Psoas muscle (tissue), 8 donors: ENCODE measurements around the gene SUPT5H. TPM values are rescaled to one million over a fixed set of nuclear protein-coding genes. Genes with fewer than 3 reads are reported as not detected.

Source experiments
- ATAC-seq, 4 donors: fragments of 200-7000 bp; cut with Tn5 transposase; one replicate each; pipeline ENCODE4 v1.9.1; 2020; ENCODE audit warnings: moderate library complexity in 3 of 4, mild to moderate bottlenecking in 2 of 4
- DNase-seq, 2 donors: peaks; one replicate each; pipeline ENCODE4 v3.0.0-alpha.2; 2020
- H3K27ac ChIP-seq: fragments of 200-600 bp; one replicate; pipeline ENCODE4 v1.8.0; 2022
- H3K27me3 ChIP-seq, 3 donors: fragments of 200-600 bp in 1 of 3; one replicate each; pipeline versions ENCODE4 v1.6.1 to v1.8.0; 2013 to 2022; ENCODE audit warnings: low read length in 2 of 3, mild to moderate bottlenecking in 2 of 3, moderate library complexity in 1 of 3; ENCODE audit not compliant: insufficient read depth in 3 of 3
- H3K36me3 ChIP-seq, 2 donors: fragments of 200-600 bp in 1 of 2; one replicate each; pipeline versions ENCODE4 v1.6.1 to v1.8.0; 2013 to 2022; ENCODE audit warnings: low read depth in 1 of 2, mild to moderate bottlenecking in 1 of 2, moderate library complexity in 1 of 2; ENCODE audit not compliant: insufficient read depth in 1 of 2
- H3K4me1 ChIP-seq: fragments of 200-600 bp; one replicate; pipeline ENCODE4 v1.8.0; 2022
- H3K4me3 ChIP-seq: fragments of 200-600 bp; one replicate; pipeline ENCODE4 v1.8.0; 2022; ENCODE audit warnings: mild to moderate bottlenecking
- H3K9me3 ChIP-seq: fragments of 200-600 bp; one replicate; pipeline ENCODE4 v1.8.0; 2022
- CTCF ChIP-seq: fragments of 200-600 bp; IDR thresholded peaks from one replicate; pipeline ENCODE4 v1.8.0; 2022; ENCODE audit warnings: antibody characterized with exemption
- WGBS, 3 donors: extraction: QIAGEN DNeasy Blood & Tissue Kit; methylation state at CpG; one replicate each; pipeline versions ENCODE4 v1.1.6 to v1.1.7; 2013; 5-methylcytosine and 5-hydroxymethylcytosine counted together
- intact Hi-C, 2 donors: fragments of 100-400 bp; cut with DNase I; formaldehyde crosslinking; loops; one replicate each; pipeline versions ENCODE4 v1.11.0 to v1.14.2; 2022
- polyA plus RNA-seq, 3 donors: library from polyadenylated mRNA; stranded (reverse); fragments of 200-250 nt; gene quantifications; one replicate each; pipeline ENCODE4 v1.2.3, GENCODE V29; 2013
- total RNA-seq, 4 donors: library from RNA; stranded (reverse); fragmentation: NEBNext Ultra II Directional in 2 of 4; extraction: Animal tissue kit (Norgen Biotek cat#: 25700) in 2 of 4; gene quantifications; one replicate each; pipeline versions ENCODE4 v1.2.1 to v1.2.4, GENCODE V29; 2021 to 2023
- donor health status: healthy with polysubstance abuse.
- donor health status: DM: no; HTN: no; CAD: no; lungs with moderate emphysema.
- donor health status: Bipolar disorder and iron deficiency.
- donor health status: healthy.
- donor health status: DM: yes; HTN: yes; CAD: no.
- donor health status: DM: no; HTN: no; CAD: no.
- donor health status: DM: no; HTN: no; CAD: no.
- donor health status: DM: yes; HTN: yes; CAD: no.

The SUPT5H gene
- total and polyA plus RNA-seq, 7 donors: 60.7 to 97.1 (median 82.7) TPM

DNA sequence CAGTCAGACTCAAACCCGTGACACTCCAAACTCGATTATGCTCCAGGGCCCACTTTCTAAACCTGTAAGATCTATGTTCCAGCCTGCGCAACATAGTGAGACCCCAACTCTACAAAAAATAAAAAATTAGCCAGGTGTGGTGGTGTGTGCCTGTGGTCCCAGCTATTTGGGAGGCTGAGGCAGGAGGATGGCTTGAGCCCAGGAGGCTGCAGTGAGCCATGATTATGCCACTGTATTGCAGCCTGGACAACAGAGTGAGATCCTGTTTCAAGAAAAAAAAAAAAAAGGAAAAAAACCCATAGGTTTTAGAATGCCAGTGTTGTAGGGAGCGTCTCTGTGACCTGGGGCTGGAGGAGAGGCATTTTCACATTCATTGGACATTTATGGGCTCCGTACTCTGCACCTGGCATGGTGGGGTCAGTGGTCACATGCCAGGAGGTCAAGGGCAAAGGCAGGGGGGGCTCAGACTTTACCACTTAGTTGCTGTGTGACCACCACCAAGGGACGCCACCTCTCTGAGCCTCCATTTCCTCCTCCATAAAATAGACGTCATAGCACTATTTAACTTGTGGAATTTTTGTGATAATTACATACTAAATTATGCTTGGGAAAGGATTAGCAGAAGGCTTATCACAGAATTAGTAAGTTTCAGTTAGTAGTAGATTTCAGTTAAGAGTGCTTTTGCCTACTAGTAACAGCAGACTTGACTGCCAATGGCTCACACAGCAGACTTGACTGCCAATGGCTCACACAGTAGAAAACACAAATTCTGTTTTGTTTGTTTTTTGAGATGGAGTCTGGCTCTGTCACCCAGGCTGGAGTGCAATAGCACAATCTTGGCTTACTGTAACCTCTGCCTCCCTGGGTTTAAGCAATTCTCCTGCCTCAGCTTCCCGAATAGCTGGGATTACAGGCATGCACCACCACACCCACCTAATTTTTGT, 75.4 kb downstream of the SUPT5H start:
- Histone ChIP-seq H3K4me3 (no peak overlapping the region), H3K4me1 (no peaks in the 10 kb centered on the region), H3K9me3 (no peaks in the 10 kb centered on the region), H3K27ac (no peak overlapping the region), H3K27me3 (peaks cover 0 to 24% (median 11%) of the 10 kb centered on the region in 3 donors), H3K36me3 (no peaks in the 10 kb centered on the region)
- 80 to 88% (median 82%) methylated on average over 8 of the region's 8 CpGs for WGBS, 3 donors
- no peak for TF ChIP-seq CTCF
- intact Hi-C loops: no loop called here
- ATAC-seq: no peak
- no peak for DNase-seq

DNA sequence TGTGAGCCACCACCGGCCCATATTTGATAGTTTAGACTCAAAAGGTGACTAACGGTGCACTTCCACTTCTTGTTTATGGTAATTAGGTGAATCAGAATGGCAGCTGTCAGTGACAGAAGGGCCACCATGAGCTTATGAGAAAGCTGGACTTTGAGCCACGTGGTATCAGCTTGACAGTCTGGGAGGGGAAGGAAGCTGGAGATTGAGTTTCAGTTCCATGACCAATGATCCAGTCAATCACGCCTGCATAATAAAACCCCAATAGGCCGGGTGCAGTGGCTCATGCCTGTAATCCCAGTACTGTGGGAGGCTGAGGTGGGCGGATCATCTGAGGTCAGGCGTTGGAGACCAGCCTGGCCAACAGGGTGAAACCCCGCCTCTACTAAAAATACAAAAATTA, 79.1 kb downstream of the SUPT5H start:
- Histone ChIP-seq H3K27ac (no peak overlapping the region), H3K27me3 (no peaks in the 10 kb centered on the region), H3K4me3 (no peak overlapping the region), H3K4me1 (no peaks in the 10 kb centered on the region), H3K36me3 (no peaks in the 10 kb centered on the region), H3K9me3 (no peaks in the 10 kb centered on the region)
- no peak for DNase-seq
- WGBS, 3 donors: 64 to 70% (median 69%) methylated on average over 8 of the region's 8 CpGs
- intact Hi-C loops: no loop called here
- TF ChIP-seq CTCF: no peak
- no peak for ATAC-seq

GRCh38 chr19:39525205-39525604, 79.8 kb downstream of the SUPT5H start:
- intact Hi-C loops: no loop called here
- WGBS, 3 donors: 97 to 99% (median 97%) methylated on average over 3 of the region's 3 CpGs
- no peak for DNase-seq

More at GRCh38 chr19:39525205-39525604, 79.8 kb downstream of the SUPT5H start:
- no peak for TF ChIP-seq CTCF
- Histone ChIP-seq H3K9me3 (no peaks in the 10 kb centered on the region), H3K4me3 (no peak overlapping the region), H3K27me3 (no peaks in the 10 kb centered on the region), H3K36me3 (no peaks in the 10 kb centered on the region), H3K4me1 (no peaks in the 10 kb centered on the region), H3K27ac (no peak overlapping the region)
- ATAC-seq: no peak

Other genes starting within 250 kb of the SUPT5H start
- under 1 TPM in 1 of 4 donors, not detected in 3; 0.13 TPM for gene NCCRP1, start 248.6 kb upstream of the SUPT5H start, total RNA-seq
- under 1 TPM in 1 of 3 donors, not detected in 2; 0.13 TPM for gene NCCRP1, start 248.6 kb upstream of the SUPT5H start, polyA plus RNA-seq
- gene SYCN, start 241.3 kb upstream of the SUPT5H start, total RNA-seq: 1 to 10 TPM in 1 of 4 donors, not detected in 3; 1.3 TPM
- gene SYCN, start 241.3 kb upstream of the SUPT5H start, polyA plus RNA-seq: not detected
- not detected for gene IFNL3, start 200.6 kb upstream of the SUPT5H start, total RNA-seq
- gene IFNL3, start 200.6 kb upstream of the SUPT5H start, polyA plus RNA-seq: not detected
- not detected for gene IFNL4, start 196.7 kb upstream of the SUPT5H start, total RNA-seq
- not detected for gene IFNL4, start 196.7 kb upstream of the SUPT5H start, polyA plus RNA-seq
- not detected for gene IFNL2, start 177.2 kb upstream of the SUPT5H start, total RNA-seq
- not detected for gene IFNL2, start 177.2 kb upstream of the SUPT5H start, polyA plus RNA-seq
- gene IFNL1, start 149.2 kb upstream of the SUPT5H start, total RNA-seq: not detected
- gene IFNL1, start 149.2 kb upstream of the SUPT5H start, polyA plus RNA-seq: not detected
- gene LRFN1, start 124.7 kb upstream of the SUPT5H start, total RNA-seq: under 1 TPM in 3 of 4 donors, not detected in 1; 0.07 to 0.24 (median 0.08) TPM
- under 1 TPM; 0.04 to 0.08 (median 0.08) TPM for gene LRFN1, start 124.7 kb upstream of the SUPT5H start, polyA plus RNA-seq
- gene GMFG, start 109.5 kb upstream of the SUPT5H start, total RNA-seq: 10 to 100 TPM in 2 of 4 donors, 1 to 10 TPM in 2; 7.6 to 13.0 (median 10.9) TPM
- gene GMFG, start 109.5 kb upstream of the SUPT5H start, polyA plus RNA-seq: 10 to 100 TPM in 2 of 3 donors, 1 to 10 TPM in 1; 6.3 to 15.9 (median 10.5) TPM
- gene SAMD4B, start 103.2 kb upstream of the SUPT5H start, total RNA-seq: 10 to 100 TPM; 34.7 to 66.4 (median 51.7) TPM
- gene SAMD4B, start 103.2 kb upstream of the SUPT5H start, polyA plus RNA-seq: 10 to 100 TPM; 42.0 to 97.5 (median 58.4) TPM
- 10 to 100 TPM; 33.7 to 38.0 (median 34.6) TPM for gene PAF1, start 54.5 kb upstream of the SUPT5H start, total RNA-seq
- gene PAF1, start 54.5 kb upstream of the SUPT5H start, polyA plus RNA-seq: 10 to 100 TPM; 34.1 to 58.0 (median 37.6) TPM
- 10 to 100 TPM; 25.0 to 33.6 (median 30.2) TPM for gene MED29, start 54.2 kb upstream of the SUPT5H start, total RNA-seq
- 10 to 100 TPM; 25.0 to 51.7 (median 26.9) TPM for gene MED29, start 54.2 kb upstream of the SUPT5H start, polyA plus RNA-seq
- 100 to 1,000 TPM in 3 of 4 donors, 10 to 100 TPM in 1; 32.1 to 391 (median 184) TPM for gene ZFP36, start 38.7 kb upstream of the SUPT5H start, total RNA-seq
- 100 to 1,000 TPM in 1 of 3 donors, 10 to 100 TPM in 2; 80.8 to 178 (median 83.3) TPM for gene ZFP36, start 38.7 kb upstream of the SUPT5H start, polyA plus RNA-seq
- gene PLEKHG2, start 32.9 kb upstream of the SUPT5H start, total RNA-seq: 1 to 10 TPM; 6.8 to 8.0 (median 7.4) TPM
- 1 to 10 TPM; 2.4 to 3.0 (median 2.7) TPM for gene PLEKHG2, start 32.9 kb upstream of the SUPT5H start, polyA plus RNA-seq
- gene RPS16, start 9.6 kb upstream of the SUPT5H start, total RNA-seq: 1,000 to 10,000 TPM; 1,186 to 1,958 (median 1,553) TPM
- gene RPS16, start 9.6 kb upstream of the SUPT5H start, polyA plus RNA-seq: 1,000 to 10,000 TPM; 2,324 to 3,255 (median 2,994) TPM
- gene TIMM50, start 35.3 kb downstream of the SUPT5H start, total RNA-seq: 100 to 1,000 TPM in 1 of 4 donors, 10 to 100 TPM in 3; 70.5 to 105 (median 75.7) TPM
- 100 to 1,000 TPM in 1 of 3 donors, 10 to 100 TPM in 2; 86.1 to 189 (median 95.0) TPM for gene TIMM50, start 35.3 kb downstream of the SUPT5H start, polyA plus RNA-seq
- under 1 TPM in 1 of 4 donors, not detected in 3; 0.14 TPM for gene DLL3, start 53.4 kb downstream of the SUPT5H start, total RNA-seq
- under 1 TPM in 1 of 3 donors, not detected in 2; 0.03 TPM for gene DLL3, start 53.4 kb downstream of the SUPT5H start, polyA plus RNA-seq
- not detected for gene SELENOV, start 69.6 kb downstream of the SUPT5H start, total RNA-seq
- not detected for gene SELENOV, start 69.6 kb downstream of the SUPT5H start, polyA plus RNA-seq
- gene EID2B, start 87.3 kb downstream of the SUPT5H start, total RNA-seq: 1 to 10 TPM in 3 of 4 donors, under 1 TPM in 1; 0.71 to 1.9 (median 1.7) TPM
- gene EID2B, start 87.3 kb downstream of the SUPT5H start, polyA plus RNA-seq: 1 to 10 TPM in 2 of 3 donors, under 1 TPM in 1; 0.83 to 9.0 (median 1.9) TPM
- gene EID2, start 94.6 kb downstream of the SUPT5H start, total RNA-seq: 10 to 100 TPM in 3 of 4 donors, 1 to 10 TPM in 1; 7.6 to 13.2 (median 10.8) TPM
- gene EID2, start 94.6 kb downstream of the SUPT5H start, polyA plus RNA-seq: 10 to 100 TPM in 1 of 3 donors, 1 to 10 TPM in 2; 7.7 to 15.7 (median 9.3) TPM
- not detected for gene LGALS13, start 156.9 kb downstream of the SUPT5H start, total RNA-seq
- not detected for gene LGALS13, start 156.9 kb downstream of the SUPT5H start, polyA plus RNA-seq
- gene LGALS16, start 210.3 kb downstream of the SUPT5H start, total RNA-seq: not detected
- gene LGALS16, start 210.3 kb downstream of the SUPT5H start, polyA plus RNA-seq: not detected